Endometrium (tissue), 2 donors: Measurements from ENCODE around the gene TOLLIP.
"Not testable (repeated sequence)": the region's sequence is repeated elsewhere in the genome, so short reads cannot be mapped to it uniquely, and the experiment has no call there.

Source experiments
- FAIRE-seq: peaks from 2 replicates; lab custom pipeline; 2012; peaks lifted over from hg19 to GRCh38; lab: Jason Lieb, UNC
- donor health status: control.
- donor health status: control.

Gene TOLLIP

DNA sequence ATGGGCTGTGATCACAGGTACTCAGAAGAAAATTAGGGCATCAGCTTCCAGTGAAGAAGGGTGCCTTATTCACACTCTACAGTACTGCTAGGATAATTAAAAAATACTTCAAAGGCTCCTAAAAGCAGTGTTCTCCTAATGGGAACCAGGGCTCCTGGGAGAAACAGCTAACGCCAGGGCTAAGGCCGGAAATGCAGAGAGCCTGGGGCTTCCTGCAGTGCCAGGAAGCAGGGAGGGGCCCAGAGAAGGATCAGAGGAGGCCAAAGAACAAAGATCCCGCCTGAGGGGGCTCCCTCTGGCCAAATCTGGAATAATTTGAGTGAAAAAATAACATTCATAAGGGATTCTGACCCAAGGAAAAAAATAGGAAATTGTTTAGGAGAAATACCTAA, 27.5 kb downstream of the TOLLIP start:
- FAIRE-seq, result no peak

DNA sequence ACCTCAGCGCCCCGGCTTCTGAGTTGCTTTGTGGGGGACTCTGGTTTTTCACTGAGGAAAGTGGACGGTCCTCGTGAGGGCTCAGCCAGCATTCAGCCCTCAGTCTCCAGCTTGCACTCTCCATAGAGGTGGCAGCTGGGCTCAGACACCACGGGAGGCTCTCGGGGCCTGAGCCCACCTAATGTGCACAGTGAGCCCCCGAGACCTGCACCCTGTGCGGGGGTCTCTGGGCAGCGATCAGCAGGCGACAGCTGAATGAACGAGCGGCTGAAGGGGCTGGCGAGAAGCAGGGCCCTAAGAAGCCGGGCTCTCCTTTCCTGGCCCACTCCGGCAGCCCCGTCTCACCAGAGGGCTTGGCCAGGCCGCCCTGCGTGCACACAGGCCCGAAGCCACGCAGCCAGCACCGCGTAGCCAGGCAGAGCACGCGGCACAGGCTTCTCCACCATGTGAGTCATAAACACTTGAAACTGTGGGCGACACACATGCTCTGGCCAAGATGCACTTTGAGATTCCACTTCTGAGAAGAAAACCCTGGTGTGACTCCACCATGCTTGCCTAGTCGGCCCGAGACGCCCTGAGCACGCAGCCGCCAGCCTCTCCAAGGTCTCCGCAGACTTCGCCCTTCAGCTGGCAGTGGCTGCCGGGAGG, 28.0 kb downstream of the TOLLIP start:
- FAIRE-seq, result no peak

DNA sequence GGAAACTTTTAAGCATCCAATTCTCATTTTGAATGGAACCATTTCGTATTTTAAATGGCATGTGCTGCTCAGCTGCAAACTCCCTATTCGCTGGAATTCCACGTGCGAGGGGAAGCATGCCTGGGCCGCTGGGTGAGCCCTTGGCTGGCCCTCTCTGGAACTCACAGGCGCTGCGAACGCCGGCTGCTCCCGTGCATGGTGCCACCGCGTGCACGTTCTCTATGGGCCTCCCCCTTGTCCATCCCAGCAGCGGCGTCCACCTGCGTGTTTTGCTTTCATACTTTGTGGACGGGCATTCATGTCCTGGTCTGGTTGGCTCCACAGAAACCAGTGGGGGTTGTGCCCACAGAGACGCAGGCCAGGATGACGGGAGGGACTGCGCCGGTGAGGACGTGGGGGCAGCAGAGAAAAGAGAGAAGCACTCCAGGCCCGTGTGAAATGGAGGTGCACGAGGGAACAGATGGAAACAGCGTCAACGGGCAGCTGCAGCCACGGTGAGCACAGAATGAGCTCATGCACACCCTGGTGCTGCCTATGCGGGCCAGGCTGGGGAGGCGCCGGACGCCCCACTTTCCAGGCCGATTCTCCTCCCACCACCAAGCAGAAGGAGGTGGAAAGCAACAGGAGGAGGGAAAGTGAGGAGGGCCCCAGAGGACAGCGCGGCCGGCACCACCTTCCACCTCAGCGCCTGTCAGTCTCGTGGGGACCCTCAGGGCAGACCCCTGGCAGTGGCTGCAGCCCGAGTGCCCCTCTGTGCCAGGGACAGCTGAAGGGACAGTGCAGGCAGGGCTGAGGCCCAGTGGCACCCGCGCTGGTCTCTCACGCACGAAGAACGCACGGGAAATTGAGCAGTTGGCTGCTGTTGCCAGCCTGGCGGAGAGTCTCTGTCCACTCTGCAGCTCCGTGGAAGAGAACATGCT, 29.1 kb downstream of the TOLLIP start:
- FAIRE-seq, result no peak

DNA sequence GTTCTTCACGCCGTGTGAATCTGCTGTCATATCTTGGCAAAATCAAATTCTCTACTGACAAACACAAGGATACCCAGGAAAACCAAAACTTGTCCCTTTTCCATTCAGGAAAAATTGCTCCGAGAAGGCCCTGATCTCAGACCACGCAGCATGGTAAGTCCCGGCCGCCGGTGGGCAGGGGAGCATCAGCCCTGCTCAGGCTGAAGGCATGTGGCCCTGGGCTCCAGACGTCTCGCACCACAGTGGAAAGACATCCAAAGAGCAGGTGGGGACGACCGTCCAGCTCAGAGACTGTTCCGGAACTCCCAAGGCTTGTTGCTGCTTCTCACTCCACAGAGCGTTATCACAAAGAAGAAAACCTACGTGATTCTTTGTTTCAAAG, 29.8 kb downstream of the TOLLIP start:
- no peak for FAIRE-seq

DNA sequence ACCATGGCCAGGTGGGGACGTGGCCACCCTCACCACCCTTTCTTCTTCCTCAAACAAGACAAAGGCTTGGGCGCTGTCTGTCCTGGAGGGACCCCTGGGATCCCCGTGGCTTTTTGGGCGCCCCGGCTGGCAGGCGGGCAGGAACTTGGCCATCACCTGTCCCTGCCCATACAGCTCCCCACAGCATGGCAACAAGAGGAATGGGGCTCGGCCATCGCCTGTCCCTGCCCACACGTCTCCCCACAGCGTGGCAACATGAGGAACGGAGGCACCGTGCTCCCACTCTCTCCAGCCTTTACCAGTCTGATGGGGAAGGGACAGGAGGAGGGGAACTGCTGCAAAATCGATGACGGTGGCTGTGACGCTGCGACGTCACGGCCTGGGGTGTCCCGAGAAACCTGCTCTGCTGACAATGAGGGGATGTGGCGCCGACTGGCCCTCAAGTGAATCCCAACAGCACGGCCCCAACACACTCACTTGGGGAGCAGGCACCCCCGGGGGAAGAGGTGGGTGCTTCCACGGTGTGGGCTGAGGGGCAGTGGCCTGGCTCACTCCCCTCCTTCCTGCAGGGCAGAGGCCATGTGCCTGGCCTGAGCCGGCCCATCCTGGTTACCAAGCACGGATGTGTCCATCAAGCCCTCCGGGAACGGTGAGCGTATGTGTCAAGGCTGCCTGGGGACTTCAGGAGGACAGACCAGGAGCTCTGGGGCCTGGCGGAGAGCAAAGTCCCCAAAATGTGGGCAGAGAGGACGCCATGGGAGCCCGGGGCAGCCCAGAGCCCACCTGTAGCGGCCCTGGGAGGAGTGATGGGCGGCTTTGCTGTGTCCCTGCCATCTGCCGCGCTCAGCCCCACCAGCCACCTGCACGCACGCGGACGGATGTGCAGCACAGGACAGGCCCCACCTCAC, 30.4 kb downstream of the TOLLIP start:
- no peak for FAIRE-seq

DNA sequence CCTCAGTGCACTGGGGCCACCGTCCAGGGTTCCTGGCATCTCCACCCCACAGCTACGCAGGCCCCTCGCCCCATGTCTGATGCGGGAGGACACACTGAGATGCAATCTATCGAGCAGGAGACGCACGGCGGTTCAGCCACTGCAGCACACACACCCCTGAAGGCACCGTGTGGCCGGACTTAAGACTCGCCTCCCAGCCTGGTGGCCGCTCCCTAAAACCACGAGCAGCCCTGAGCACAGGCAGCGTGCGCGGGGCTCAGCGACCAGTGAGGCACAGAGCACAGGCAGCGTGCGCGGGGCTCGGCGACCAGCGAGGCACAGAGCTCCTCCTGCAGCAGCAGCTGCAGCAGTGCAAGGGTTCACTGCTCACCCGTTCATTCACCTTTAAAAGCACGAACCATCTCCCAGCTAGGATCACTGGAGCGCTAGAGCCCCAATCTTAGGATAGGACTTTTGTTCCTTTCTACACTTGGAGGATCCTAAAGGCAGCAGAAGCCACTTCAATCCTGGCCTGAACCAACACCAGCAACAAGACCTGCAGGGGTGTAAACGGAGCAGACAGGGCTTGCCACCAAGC, 31.4 kb downstream of the TOLLIP start:
- FAIRE-seq, result no peak

DNA sequence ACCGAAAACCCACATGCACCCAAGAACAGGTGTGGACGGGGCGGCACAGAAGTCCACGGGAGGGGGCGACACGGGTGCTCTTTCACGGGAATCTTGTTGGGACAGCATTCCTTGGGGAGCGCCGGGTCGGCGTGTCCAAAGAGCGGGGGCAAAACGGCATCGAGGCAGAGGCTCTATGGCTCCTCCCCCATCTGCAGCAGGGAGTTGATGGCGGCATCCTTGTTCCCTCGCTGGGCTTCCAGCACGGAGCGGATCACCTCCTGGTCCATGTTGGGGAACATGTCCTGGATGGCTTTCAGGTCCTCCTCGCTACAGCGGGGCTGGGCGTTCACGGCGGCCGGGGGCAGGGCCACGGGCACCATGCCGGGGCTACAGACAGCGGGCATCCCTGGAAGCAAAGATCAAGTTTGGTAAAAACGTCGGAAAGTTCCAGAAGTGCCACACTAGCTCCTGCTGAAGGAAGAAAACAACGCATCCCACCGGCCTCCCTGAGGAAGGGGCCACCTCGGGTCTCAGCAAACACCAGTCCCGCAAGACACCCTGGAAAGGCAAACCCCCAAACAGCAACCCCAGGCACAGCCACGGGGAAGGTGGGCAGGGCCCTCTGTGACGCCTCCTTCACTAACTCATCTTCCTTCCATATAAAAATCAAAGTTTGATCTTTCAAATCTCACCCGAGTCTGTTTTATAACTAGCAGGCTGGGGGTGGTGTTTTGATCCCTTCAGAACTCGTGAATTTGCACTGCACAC, 32.4 kb downstream of the TOLLIP start:
- no peak for FAIRE-seq

DNA sequence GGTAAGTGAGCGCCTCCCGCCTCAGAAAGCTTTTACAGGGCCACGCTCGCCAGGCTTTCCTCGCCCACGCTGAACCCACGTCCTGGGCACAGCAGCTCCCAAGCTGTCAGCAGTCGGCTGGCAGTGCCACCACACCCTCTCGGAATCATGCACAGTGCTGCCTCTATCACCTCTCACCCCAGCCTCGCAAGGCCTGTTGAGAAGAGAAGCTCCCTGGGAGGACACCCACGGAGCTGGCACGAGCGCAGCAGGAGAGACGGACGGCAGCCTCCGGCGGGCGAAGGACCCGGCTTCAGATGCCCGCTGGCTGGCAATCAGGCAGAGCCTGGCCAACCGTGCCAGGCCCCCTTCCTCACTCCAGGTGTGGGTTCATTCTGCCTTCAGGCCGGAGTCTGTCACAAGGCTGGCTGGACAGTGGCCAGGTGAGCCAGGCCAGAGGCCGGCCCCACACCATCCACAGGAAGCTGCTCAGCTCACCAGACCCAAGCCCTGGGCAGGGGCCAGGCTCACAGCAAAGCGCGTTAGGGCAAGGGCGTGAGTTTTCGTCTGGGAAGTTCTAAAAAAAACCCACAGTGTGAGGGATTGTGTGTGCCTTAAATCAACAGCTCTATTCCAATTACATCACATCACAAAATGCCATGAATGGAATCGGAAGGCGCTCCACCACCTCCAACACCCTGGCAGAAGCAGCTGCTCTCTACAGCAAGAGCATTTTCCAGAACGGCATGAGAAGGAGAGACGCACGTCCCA, 33.2 kb downstream of the TOLLIP start:
- no peak for FAIRE-seq

DNA sequence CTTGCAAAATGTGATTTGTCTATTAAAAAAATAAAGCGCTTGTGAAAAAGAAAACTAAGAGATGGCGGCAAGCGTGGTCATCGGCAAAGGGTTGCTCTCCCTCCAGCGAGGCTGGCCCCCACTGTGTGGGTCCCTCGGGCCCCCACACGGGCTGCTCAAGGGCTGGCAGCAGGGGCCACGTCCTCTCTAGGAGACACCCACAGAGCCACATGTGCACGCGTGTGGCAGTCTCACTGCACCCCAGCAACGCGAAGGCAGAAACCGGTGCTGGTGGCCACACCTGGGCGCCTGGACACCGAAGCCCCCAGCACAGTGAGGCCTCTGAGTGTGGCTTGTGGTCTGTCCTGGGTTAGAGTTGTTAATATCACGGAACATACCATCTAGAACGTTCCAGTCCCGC, 34.4 kb downstream of the TOLLIP start:
- FAIRE-seq, result no peak

DNA sequence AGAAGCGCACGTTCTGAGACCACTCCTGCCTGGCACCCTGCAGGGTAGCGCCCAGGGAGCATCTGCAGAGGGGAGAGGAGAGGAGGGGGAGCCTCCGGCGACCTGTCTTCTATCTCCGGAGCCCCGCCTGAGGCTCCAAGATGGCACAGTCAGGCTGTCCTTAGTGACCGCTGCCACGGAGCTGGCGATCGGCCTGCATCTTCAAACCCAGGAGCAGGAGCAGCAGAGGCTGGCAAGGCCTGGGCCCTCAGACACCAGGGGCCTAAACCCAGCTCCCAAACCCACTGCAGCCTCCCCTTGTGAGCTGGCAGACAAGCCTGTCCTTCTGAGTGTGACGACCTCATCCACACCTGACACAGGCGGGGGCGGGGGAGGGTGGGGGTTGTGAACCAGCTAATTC, 34.9 kb downstream of the TOLLIP start:
- FAIRE-seq, result no peak

DNA sequence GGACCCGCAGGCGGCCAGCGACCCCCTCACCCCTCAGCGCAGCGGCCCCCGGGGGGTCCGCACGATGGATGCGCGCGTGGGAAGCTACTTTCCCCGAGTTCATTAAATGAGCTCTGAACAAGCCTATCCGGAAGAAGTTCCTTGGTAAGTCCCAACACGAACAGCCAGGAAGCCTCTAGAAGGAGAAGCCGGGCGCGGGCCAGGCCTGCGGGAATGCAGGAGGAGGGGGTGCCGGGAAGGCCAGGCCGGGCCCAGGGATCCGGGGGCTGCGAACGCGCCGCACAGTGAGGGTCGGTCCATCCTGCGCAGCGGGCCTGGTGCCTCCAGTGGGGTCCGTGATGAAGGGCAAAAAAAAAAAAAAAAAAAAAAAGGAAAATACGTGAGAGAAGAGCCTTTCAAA, 36.9 kb downstream of the TOLLIP start:
- FAIRE-seq, result no peak

DNA sequence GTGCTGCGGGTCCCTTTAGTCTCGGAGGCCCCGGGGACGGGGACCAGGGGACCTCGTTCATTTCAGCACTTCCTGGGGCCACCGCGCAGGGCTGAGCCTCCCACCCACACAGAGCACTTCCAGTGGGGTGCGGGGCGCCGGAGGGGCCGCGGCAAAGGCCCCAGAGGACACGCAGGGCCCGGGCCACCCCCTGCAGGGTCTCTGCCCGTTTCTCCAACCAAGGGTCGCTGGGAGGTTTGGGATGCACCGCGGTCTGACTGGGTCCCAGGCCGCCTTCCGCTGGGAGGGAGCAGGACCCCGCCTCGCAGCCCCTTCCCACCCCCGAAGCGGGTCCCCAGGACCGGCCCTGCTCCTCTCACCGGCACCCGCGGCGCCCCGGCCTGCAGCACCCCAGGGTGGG, 37.5 kb downstream of the TOLLIP start:
- no peak for FAIRE-seq

DNA sequence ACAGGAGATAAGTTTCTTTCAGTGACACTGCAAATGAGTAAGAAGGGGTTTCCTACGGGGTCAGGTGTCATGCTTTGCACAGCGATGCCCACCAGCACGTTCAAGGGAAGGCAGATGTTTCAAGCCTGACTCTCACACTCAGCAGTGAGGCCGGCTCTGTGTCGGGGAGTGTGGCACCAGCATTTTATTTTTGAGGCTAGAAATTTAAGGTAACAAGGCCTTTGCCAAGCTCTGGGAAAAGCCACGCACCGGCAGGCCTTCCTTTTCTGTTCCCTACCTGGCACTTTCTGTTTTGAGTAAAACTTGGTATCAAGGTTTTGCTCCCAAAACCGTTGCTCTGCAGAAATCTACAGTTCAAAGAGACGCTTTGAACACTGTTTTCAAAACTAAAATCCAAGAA, 38.0 kb downstream of the TOLLIP start:
- no peak for FAIRE-seq

DNA sequence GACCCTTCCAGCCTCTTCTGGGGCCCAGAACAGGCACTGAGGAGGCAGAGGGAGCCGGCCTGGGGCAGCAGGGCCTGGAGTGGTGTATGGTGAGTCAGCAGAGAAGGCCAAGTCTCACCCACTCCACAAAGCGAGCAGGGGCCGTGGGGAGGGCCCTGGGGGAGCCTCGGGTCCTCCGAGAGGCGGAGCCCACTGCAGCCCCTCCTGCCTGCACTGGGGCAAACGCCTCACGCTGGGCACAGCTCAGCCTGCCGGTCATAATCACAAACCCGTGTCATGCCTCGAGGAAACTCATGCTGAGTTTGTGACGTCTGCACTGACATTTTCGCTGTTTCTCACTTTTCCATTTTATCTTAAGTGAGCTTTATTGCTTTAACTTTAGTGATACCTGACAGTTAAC, 38.4 kb downstream of the TOLLIP start:
- FAIRE-seq, result no peak

DNA sequence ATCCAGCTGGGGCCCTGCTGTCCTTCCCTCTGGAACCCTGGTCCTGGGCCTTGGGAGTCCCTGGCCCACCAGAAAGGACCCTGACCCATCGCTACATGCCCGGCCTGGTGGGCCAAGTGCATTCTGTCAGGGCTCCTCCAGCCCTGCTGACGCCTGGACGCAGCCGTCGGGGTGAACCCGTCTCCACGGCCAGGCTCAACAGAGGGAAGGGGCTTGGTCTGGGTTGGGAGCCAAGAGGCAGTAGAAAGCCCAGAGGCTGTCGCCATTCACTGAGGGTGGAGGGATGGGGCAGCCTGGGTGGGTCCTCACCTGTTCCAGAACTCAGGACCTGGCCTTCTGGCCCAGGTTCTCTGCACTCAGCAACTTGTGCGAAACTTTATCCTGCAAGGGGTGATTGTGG, 39.0 kb downstream of the TOLLIP start:
- FAIRE-seq, result no peak

DNA sequence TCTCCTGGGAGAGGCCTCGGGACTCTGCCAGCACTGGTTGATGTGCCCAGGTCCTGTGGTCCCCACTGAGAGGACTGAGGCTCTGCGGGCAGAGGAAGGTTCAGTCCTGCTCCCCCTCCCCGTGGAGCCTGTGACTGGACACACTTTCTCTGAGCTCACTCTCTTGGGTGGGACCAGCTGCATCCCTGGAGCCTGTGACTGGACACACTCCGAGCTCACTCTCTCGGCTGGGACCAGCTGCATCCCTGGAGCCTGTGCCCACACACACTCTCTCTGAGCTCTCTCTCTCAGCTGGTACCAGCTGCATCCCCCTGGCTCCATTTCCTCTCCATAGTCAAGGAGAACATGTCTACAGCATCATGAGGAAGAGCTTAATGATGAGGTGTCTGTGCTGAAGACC, 39.5 kb downstream of the TOLLIP start:
- FAIRE-seq, result no peak

DNA sequence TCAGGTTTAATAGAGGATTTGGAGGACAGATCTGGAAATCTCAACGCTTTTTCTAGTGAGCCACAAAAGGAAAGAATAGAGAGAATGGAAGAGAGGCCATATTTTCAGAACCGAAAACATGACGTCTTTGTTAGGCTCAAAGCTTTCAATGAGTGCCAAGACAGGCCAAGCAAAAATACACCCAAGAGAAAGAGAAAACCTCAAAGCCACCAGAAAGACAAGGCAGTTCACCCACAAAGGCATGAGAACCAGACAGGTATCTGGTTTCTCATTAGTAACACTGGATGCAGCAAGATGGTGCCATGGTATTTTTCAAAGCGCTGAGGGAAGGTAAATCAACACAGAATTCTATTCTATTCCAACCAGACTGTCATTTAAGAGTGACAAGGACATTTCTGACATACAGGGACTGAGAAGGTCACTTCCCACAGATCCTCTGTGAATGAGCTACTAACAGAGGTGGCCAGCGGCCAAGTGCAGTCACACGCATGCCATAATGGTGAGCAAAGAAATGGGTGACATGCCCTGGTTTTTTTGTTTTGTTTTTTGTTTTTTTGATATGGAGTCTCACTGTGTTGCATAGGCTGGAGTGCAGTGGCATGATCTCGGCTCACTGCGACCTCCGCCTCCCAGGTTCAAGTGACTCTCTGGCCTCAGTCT, 41.9 kb downstream of the TOLLIP start:
- FAIRE-seq, result no peak

DNA sequence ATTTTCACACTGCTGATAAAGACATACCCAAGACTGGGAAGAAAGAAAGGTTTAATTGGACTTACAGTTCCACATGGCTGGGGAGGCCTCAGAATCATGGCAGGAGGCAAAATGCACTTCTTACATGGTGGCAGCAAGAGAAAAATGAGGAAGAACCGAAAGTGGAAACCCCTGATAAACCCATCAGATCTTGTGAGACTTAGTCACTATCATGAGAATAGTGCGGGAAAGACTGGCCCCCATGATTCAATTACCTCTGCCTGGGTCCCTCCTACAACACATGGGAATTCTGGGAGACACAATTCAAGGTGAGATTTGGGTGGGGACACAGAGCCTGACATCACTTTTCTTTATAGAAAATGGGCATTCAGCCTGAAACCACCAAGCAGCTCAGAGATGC, 42.5 kb downstream of the TOLLIP start:
- FAIRE-seq, result not testable (repeated sequence)

DNA sequence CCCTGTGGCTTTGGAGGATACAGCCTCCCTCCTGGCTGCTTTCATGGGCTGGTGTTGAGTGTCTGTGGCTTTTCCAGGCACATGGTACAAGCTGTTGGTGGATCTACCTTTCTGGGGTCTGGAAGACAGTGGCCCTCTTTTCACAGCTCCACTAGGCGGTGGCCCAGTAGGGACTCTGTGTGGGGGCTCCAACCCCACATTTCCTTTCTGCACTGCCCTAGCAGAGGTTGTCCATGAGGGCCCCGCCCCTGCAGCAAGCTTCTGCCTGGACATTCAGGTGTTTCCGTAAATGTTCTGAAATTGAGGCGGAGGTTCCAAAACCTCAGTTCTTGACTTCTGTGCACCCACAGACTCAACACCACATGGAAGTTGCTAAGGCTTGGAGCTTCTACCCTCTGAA, 44.0 kb downstream of the TOLLIP start:
- FAIRE-seq, result not testable (repeated sequence)

DNA sequence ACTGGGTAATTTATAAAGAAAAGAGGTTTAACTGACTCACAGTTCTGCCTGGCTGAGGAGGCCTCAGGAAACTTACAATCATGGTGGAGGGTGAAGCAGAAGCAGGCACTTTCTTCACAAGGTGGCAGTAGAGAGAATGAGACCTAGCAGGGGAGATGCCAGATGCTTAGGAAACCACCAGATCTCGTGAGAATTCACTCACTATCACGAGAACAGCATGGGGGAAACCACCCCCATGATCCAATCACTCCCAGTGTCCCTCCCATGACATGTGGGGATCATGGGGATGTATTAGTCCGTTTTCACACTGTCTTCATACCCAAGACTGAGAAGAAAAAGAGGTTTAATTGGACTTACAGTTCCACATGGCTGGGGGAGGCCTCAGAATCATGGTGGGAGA, 45.0 kb downstream of the TOLLIP start:
- not testable (repeated sequence) for FAIRE-seq
